Testis (tissue), 2 donors: ENCODE data around the gene MYO18A.
A peak's percentile ranks its signal among the peaks of the same experiment; 100 is the strongest.

Experiments used
- POLR2A ChIP-seq: fragments of 450-650 bp; IDR thresholded peaks from one replicate; pipeline ENCODE4 v1.6.1; 2017; ENCODE audit warnings: antibody characterized with exemption, mild to moderate bottlenecking, moderate library complexity
- TF ChIP-seq, protein P1 (sequence below), 3 experiments: fragments of 450-650 bp in 2 of 3; fragments of 200-600 bp in 1 of 3; sonication (generic) in 1 of 3; IDR thresholded peaks; one replicate each; pipeline ENCODE4 v1.5.1; 2016 to 2019; ENCODE audit warnings: antibody characterized with exemption in 3 of 3, mild to moderate bottlenecking in 2 of 3, moderate library complexity in 1 of 3

DNA sequence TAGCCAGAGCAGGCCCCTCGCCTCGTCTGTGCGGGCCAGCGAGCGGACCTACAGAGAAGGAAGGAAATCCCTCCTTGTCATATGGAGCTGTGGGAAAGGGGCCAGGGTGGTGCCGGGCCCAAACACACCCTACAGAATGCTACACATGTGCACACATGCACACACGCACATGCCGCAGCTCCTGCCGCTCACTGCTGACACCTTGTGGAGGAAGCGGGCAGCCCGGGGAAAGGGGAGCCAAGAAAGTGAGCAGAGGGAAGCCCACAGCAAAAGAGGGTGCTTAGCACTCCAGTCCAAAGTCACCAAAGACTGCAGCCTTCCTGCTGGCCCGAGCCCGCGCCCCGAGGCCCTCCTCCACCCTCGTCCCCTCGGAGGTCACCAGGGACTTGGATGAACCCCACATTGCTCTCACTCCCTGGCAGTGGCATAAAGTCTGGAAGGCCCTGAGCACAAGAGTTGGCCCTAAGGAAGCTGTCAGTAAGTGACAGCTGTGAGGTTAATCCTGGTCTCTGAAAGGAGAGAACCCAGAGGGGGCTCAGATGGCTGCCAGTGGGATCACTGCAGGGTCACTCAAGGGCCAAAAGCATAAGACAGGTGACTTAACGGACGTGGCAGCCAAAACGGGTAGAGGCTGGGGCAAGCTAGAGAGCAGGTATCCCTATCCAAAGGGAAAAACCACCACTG, 68.2 kb downstream of the MYO18A start:
- TF ChIP-seq, protein P1, sequence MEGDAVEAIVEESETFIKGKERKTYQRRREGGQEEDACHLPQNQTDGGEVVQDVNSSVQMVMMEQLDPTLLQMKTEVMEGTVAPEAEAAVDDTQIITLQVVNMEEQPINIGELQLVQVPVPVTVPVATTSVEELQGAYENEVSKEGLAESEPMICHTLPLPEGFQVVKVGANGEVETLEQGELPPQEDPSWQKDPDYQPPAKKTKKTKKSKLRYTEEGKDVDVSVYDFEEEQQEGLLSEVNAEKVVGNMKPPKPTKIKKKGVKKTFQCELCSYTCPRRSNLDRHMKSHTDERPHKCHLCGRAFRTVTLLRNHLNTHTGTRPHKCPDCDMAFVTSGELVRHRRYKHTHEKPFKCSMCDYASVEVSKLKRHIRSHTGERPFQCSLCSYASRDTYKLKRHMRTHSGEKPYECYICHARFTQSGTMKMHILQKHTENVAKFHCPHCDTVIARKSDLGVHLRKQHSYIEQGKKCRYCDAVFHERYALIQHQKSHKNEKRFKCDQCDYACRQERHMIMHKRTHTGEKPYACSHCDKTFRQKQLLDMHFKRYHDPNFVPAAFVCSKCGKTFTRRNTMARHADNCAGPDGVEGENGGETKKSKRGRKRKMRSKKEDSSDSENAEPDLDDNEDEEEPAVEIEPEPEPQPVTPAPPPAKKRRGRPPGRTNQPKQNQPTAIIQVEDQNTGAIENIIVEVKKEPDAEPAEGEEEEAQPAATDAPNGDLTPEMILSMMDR (IDR thresholded peaks at IDR 0.05) = peak; percentile 71 to 82 (median 74)
- TF ChIP-seq POLR2A = no peak
